Activated naive CD8-positive, alpha-beta T cell (primary cell): Measurements from ENCODE around the gene TBC1D1.

Experiments
- H3K27ac Mint-ChIP-seq: one replicate; pipeline ENCODE4 v1.8.0; 2021; ENCODE audit warnings: mixed read lengths
- H3K27me3 Mint-ChIP-seq: one replicate; pipeline ENCODE4 v1.8.0; 2021; ENCODE audit warnings: mixed read lengths
- H3K36me3 Mint-ChIP-seq: one replicate; pipeline ENCODE4 v1.8.0; 2021; ENCODE audit warnings: mixed read lengths
- H3K4me1 Mint-ChIP-seq: one replicate; pipeline ENCODE4 v1.8.0; 2021; ENCODE audit warnings: low read depth, mixed read lengths
- H3K4me3 Mint-ChIP-seq: one replicate; pipeline ENCODE4 v1.8.0; 2021; ENCODE audit warnings: mild to moderate bottlenecking, mixed read lengths
- H3K9me3 Mint-ChIP-seq: one replicate; pipeline ENCODE4 v1.8.0; 2021; ENCODE audit warnings: low read depth, mixed read lengths

The TBC1D1 gene, protein sequence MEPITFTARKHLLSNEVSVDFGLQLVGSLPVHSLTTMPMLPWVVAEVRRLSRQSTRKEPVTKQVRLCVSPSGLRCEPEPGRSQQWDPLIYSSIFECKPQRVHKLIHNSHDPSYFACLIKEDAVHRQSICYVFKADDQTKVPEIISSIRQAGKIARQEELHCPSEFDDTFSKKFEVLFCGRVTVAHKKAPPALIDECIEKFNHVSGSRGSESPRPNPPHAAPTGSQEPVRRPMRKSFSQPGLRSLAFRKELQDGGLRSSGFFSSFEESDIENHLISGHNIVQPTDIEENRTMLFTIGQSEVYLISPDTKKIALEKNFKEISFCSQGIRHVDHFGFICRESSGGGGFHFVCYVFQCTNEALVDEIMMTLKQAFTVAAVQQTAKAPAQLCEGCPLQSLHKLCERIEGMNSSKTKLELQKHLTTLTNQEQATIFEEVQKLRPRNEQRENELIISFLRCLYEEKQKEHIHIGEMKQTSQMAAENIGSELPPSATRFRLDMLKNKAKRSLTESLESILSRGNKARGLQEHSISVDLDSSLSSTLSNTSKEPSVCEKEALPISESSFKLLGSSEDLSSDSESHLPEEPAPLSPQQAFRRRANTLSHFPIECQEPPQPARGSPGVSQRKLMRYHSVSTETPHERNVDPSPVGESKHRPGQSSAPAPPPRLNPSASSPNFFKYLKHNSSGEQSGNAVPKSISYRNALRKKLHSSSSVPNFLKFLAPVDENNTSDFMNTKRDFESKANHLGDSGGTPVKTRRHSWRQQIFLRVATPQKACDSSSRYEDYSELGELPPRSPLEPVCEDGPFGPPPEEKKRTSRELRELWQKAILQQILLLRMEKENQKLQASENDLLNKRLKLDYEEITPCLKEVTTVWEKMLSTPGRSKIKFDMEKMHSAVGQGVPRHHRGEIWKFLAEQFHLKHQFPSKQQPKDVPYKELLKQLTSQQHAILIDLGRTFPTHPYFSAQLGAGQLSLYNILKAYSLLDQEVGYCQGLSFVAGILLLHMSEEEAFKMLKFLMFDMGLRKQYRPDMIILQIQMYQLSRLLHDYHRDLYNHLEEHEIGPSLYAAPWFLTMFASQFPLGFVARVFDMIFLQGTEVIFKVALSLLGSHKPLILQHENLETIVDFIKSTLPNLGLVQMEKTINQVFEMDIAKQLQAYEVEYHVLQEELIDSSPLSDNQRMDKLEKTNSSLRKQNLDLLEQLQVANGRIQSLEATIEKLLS (N-terminal part only)

DNA sequence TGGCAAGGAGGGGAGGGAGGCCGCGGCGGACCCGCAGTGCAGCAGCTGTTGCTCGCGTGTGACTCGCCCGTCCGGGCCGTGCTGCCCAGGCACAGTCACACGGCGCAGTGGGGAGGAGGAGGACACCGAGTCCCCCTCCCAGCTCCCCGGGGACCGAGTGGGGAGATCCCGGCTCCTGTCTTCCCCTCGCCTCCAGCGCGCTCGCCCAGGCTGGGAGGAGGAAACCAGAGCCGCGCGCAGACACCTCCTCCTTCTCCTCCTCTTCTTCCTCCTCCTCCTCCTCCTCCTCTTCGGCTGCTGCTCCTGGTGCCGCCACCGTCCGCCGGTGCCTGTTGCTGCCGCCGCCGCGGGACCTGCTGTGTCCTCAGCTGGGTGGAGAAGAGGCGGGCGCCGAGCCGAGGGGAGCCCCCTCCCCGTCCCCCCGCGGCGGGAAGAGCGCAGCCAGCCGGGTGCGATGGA is at the start of gene TBC1D1:
Gene TBC1D1 (plus strand): TSS at position 284 of the 459 bp plus-strand sequence. CDS start 11,012 bp downstream, outside the sequence.
- peak within 1 kb of the TSS; percentile 96 for H3K27ac Mint-ChIP-seq
- no peaks in the 10 kb centered on the region for H3K9me3 Mint-ChIP-seq
- no peaks in the 10 kb centered on the region for H3K36me3 Mint-ChIP-seq
- no peaks in the 10 kb centered on the region for H3K27me3 Mint-ChIP-seq
- peak within 1 kb of the TSS; percentile 94 for H3K4me3 Mint-ChIP-seq
- H3K4me1 Mint-ChIP-seq = peaks cover 39% of the 10 kb centered on the region

DNA sequence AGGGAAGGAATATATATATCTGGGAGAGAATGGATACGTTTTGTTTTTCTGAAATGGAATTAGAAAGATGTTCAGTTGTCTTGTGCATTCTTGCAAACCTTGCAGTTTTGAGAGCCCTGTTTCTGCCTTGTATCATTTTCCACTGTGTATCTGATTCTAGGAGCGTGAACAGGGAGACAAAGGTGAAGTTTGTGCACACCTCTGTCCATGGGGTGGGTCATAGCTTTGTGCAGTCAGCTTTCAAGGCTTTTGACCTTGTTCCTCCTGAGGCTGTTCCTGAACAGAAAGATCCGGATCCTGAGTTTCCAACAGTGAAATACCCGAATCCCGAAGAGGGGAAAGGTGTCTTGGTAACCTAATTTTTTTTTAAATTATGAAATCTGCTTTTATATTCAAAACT is 46.7 kb upstream of the TBC1D1 start:
- Mint-ChIP-seq H3K9me3 (no peaks in the 10 kb centered on the region), H3K36me3 (peaks cover 18% of the 10 kb centered on the region)

DNA sequence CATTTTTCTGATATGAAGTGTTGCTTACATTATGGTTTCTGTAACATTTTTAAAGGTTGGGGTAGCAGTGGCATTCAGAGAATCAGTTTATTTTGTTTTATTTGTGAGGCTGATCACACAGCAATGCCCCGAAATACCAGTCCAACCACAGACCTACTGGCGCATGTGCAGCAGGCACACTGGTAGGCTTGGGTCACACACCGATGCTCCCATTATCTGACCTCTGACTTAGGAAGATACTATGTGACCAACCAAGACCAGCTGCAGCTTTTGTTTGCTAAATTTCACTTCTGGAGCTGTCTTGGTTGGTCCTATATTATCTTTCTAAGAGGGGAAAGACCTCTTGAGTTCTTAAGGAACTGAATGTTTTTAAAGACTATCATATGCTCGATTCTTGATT is 45.7 kb upstream of the TBC1D1 start:
- no peaks in the 10 kb centered on the region for H3K4me1 Mint-ChIP-seq
- H3K4me3 Mint-ChIP-seq = no peak overlapping the region
- peaks cover 18% of the 10 kb centered on the region for H3K36me3 Mint-ChIP-seq
- no peak overlapping the region for H3K27ac Mint-ChIP-seq
- no peaks in the 10 kb centered on the region for H3K27me3 Mint-ChIP-seq
- no peaks in the 10 kb centered on the region for H3K9me3 Mint-ChIP-seq

More for the DNA sequence above, 46.7 kb upstream of the TBC1D1 start:
- no peaks in the 10 kb centered on the region for H3K4me1 Mint-ChIP-seq
- H3K4me3 Mint-ChIP-seq = no peak overlapping the region
- no peaks in the 10 kb centered on the region for H3K27me3 Mint-ChIP-seq
- H3K27ac Mint-ChIP-seq = no peak overlapping the region

DNA sequence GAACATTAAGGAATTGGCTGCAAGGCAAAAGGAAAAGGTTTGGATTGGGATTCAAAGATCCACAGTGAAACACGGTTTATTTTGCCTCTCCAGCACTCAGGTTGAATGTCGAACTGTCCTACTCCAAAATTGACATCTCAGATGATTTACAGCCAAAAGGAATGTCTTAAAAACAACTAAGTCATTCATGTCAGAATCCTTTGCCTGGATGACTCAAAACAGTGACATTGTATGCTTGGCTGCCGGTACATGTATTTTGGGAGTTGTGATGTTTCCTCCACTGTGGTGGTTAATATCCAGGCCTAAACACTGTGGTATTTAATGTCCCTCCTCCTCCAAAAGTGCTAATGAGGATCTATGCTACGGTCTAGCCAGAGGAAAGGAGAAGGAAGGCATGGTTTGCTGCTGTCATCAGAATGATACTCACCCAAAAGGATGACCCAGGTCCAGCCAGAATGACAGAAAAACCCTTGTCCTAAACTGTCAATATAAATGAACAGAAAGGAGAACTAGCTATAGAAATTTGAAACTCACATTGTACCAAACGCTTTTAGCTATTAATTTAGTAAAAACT is 43.5 kb upstream of the TBC1D1 start:
- H3K27ac Mint-ChIP-seq = no peak overlapping the region
- no peaks in the 10 kb centered on the region for H3K4me1 Mint-ChIP-seq
- no peaks in the 10 kb centered on the region for H3K9me3 Mint-ChIP-seq
- H3K36me3 Mint-ChIP-seq = peaks cover 17% of the 10 kb centered on the region
- no peak overlapping the region for H3K4me3 Mint-ChIP-seq
- H3K27me3 Mint-ChIP-seq = no peaks in the 10 kb centered on the region

DNA sequence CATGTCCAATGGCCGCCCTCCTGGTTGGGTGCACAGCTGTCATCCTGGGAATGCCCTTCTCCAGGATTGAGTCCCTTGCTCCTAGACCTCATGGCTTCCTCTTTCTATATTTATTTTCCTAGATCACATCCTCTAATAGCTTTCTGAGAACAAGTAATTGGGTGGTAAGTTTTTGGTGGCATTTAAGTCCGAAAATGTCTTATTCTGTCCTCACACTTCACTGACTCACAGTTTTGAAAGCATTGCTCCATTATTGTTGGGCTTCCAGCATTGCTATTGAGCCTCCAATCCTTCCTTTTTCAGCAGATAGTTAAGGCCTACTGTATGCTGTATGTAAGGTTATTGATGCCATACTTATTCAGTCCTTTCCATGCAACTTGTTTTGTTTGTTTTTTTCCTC is 38.5 kb upstream of the TBC1D1 start:
- H3K27me3 Mint-ChIP-seq = no peaks in the 10 kb centered on the region
- H3K9me3 Mint-ChIP-seq = no peaks in the 10 kb centered on the region
- H3K4me3 Mint-ChIP-seq = no peak overlapping the region
- peaks cover 12% of the 10 kb centered on the region for H3K36me3 Mint-ChIP-seq
- H3K4me1 Mint-ChIP-seq = no peaks in the 10 kb centered on the region
- H3K27ac Mint-ChIP-seq = no peak overlapping the region

DNA sequence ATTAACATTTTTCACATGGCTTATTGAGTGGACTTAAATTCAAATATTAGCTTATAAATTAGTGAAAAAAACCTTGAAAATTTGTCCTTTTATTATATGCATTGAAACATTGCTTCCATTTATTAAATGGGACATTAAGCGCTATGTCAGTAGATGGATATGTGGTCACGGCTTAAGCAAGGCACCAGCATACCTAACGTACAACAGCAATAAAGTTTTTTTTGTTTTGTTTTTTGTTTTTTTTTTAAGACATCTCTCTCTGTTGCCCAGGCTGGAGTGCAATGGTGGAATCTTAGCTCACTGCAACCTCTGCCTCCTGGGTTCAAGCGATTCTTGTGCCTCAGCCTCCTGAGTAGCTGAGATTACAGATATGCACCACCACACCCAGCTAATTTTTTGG is 32.8 kb upstream of the TBC1D1 start:
- no peaks in the 10 kb centered on the region for H3K4me1 Mint-ChIP-seq
- H3K27ac Mint-ChIP-seq = no peak overlapping the region
- H3K4me3 Mint-ChIP-seq = no peak overlapping the region
- H3K27me3 Mint-ChIP-seq = no peaks in the 10 kb centered on the region
- H3K9me3 Mint-ChIP-seq = no peaks in the 10 kb centered on the region
- peaks cover 14% of the 10 kb centered on the region for H3K36me3 Mint-ChIP-seq

DNA sequence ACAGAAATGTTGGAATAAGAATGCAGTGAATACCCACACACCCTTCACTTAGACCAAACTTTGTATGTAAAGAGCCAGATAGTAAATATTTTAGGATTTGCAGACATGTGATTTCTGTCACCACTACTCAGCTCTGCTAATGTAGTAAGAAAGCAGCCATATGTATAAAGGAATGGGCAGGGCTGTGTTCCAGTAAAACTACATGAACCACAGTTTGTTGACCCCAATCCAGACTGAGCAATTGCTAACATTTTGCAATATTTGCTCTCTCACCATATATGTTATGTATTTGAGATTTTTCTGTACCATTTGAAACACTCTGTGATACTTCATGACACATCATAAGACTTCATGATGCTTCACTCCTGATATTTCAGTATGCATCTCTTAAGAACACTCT is 32.0 kb upstream of the TBC1D1 start:
- H3K36me3 Mint-ChIP-seq = peaks cover 12% of the 10 kb centered on the region
- H3K27me3 Mint-ChIP-seq = no peaks in the 10 kb centered on the region

DNA sequence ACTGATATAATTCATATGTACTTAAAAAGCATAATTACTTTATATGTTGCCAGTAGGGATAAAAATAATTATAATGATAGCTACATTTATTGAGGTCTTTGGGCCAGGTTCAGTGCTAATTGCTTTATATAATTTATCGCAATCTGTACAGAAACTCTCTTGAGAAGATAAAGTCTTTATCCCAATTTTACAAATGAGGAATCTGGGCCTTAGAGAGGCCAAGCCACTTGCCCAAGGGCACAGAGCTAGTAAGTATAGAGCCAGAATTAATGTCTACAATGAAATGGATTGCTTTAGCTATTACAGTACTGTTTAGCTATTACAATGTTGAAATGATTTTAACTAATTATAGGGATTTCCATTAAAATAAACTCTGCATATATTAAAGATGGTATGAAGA is 30.6 kb upstream of the TBC1D1 start:
- H3K27ac Mint-ChIP-seq = no peak overlapping the region
- peaks cover 10% of the 10 kb centered on the region for H3K36me3 Mint-ChIP-seq
- H3K9me3 Mint-ChIP-seq = no peaks in the 10 kb centered on the region
- H3K4me3 Mint-ChIP-seq = no peak overlapping the region
- H3K4me1 Mint-ChIP-seq = no peaks in the 10 kb centered on the region
- H3K27me3 Mint-ChIP-seq = no peaks in the 10 kb centered on the region

More for the DNA sequence above, 32.0 kb upstream of the TBC1D1 start:
- Mint-ChIP-seq H3K27ac (no peak overlapping the region), H3K4me3 (no peak overlapping the region), H3K4me1 (no peaks in the 10 kb centered on the region), H3K9me3 (no peaks in the 10 kb centered on the region)

DNA sequence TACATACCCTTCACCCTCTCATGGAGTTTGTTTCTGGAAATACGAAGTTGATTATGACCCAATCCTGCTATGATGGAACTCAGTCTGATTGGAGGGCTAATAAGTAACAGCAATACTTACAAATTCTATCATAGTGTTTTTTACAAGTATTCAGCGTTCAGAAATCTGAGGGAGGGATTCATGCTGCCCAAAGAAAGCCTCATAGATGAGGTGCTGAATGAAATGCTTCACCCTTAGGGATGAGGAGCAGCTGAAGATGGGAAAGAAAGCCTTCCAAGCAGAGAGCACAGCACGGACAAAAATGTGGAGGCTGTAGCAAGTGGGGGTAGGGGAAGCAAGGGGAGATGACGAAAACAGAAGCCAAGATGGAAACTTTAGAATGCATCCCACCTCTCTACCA is 27.9 kb upstream of the TBC1D1 start:
- peaks cover 24% of the 10 kb centered on the region for H3K36me3 Mint-ChIP-seq
- H3K27me3 Mint-ChIP-seq = no peaks in the 10 kb centered on the region
- H3K9me3 Mint-ChIP-seq = no peaks in the 10 kb centered on the region
- H3K4me3 Mint-ChIP-seq = no peak overlapping the region
- no peak overlapping the region for H3K27ac Mint-ChIP-seq
- H3K4me1 Mint-ChIP-seq = no peaks in the 10 kb centered on the region

DNA sequence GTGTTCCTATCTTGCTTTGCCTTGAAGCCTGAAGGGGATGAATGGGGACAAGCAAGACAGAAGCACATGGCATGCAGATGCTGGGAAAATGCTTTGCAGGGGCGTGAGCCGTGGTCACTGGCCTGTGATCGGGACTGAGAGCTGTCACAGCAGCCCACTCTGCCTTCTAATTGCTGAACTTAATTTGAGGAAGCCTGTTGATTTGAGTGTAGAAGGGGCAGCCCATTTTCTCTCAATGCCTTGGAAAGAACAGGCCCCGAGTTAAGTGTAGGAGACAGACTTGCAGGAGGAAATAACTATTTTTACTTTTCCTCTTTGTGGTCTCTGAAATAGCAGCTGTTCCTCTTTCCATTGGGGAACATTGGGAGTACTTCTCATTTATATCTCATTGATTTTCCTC is 26.1 kb upstream of the TBC1D1 start:
- Mint-ChIP-seq H3K27ac (no peak overlapping the region), H3K4me1 (no peaks in the 10 kb centered on the region), H3K36me3 (peaks cover 27% of the 10 kb centered on the region), H3K27me3 (no peaks in the 10 kb centered on the region), H3K4me3 (no peak overlapping the region), H3K9me3 (no peaks in the 10 kb centered on the region)

DNA sequence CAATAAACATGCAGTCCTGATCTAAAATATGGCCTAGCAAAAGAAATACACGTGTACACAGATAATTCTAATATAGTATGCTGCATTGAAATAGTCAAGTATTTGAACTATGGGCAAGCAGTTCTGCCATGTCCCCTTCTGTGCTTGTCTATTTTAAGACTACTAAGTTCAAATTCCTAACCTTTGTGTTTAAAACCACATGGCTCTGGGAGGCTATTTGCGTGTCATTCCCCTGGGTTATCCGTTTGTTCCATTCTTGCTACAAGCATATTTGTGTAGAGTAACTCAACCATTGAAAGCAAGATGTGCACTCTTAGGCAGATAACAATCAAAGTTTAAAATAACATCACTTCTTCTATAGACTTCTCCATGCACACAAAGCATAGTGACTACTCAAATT is 25.4 kb upstream of the TBC1D1 start:
- Mint-ChIP-seq H3K4me1 (no peaks in the 10 kb centered on the region), H3K9me3 (no peaks in the 10 kb centered on the region), H3K27me3 (no peaks in the 10 kb centered on the region), H3K27ac (no peak overlapping the region), H3K4me3 (no peak overlapping the region), H3K36me3 (peaks cover 29% of the 10 kb centered on the region)

DNA sequence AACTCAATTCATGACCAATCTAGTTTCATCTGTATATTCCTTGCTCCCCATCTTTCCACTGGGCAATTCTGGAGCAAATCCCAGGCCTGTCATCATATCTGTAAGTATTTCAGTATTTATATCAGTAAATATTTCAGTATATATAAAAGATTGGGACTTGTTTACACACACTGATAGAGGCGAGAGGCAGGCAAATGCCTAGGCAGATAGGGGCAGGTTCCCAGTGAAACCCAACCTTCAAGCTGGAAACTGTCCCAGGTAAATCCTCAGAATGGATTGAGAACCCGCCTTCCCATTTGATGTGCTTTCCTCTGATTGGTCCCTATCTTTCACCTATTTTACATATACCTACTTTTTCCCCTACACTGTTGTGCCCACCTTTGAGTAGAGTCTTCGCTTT is 23.8 kb upstream of the TBC1D1 start:
- H3K27me3 Mint-ChIP-seq = no peaks in the 10 kb centered on the region
- no peaks in the 10 kb centered on the region for H3K9me3 Mint-ChIP-seq
- H3K27ac Mint-ChIP-seq = no peak overlapping the region
- H3K4me1 Mint-ChIP-seq = peaks cover 6% of the 10 kb centered on the region
- H3K36me3 Mint-ChIP-seq = peaks cover 26% of the 10 kb centered on the region
- H3K4me3 Mint-ChIP-seq = no peak overlapping the region

DNA sequence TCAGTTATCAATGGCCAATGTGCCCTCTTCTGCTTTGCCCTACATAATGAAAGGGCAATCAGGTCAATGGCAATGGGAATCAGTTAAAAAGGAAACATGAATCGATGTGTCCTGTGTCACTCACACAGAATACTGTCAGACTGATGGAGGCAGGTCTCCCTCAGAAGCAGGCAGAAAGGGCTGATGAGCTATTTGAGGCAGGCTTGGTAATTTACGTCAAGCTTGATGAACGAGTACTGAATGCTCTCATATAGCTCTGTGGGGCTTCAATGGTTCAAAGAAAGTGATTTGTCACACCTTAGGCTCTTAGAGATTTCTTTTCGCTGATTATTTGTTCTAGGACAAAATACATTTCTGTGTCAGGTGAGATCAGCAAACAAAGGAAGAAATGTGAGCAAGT is 22.6 kb upstream of the TBC1D1 start:
- Mint-ChIP-seq H3K27me3 (no peaks in the 10 kb centered on the region), H3K9me3 (no peaks in the 10 kb centered on the region), H3K36me3 (peaks cover 23% of the 10 kb centered on the region), H3K4me3 (no peak overlapping the region), H3K27ac (no peak overlapping the region), H3K4me1 (peaks cover 18% of the 10 kb centered on the region)

DNA sequence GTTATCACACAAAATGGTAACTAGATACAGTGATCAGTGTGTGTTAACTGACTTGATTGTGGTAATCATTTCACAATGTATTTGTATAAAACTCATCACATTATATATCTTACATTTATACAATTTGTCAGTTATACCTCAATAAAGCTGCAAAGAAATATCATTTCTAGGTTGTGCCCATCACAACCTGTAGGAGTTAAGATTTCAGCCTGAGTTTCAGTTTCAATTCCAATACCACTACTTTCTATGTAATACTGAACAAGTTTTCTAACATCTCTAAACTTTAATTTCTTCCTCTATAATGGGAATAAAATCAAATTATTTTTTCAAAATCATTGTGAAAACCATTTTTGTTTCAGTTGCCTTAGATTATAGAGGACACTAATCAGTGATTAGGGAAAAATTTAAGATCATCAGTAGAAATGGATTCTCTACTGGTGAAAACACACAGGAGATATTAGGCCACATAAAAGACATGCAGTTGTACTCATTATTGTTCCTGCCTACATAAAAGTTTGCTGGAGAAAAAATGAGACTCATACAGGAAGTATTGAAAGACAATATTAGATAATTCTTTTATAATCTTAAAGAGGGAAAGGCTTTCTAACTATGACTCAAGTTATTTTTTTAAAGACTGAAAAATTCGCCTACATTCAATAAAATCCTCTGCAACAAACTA is 18.4 kb upstream of the TBC1D1 start:
- H3K4me3 Mint-ChIP-seq = no peak overlapping the region
- peaks cover 15% of the 10 kb centered on the region for H3K36me3 Mint-ChIP-seq
- no peaks in the 10 kb centered on the region for H3K9me3 Mint-ChIP-seq
- H3K27ac Mint-ChIP-seq = no peak overlapping the region
- H3K27me3 Mint-ChIP-seq = no peaks in the 10 kb centered on the region
- peaks cover 21% of the 10 kb centered on the region for H3K4me1 Mint-ChIP-seq
